DMS53 treated with DMSO at 0.1 percent for 48 hours (cell line): ENCODE data around the gene HOXC4.
"Not testable (repeated sequence)": the region's sequence is repeated elsewhere in the genome, so short reads cannot be mapped to it uniquely, and the experiment has no call there.

ENCODE experiments used
- DNase-seq: peaks from one replicate; lab custom pipeline; 2025; ENCODE audit not compliant: unreplicated experiment; lab: John Stamatoyannopoulos, UW

HOXC4 gene

GRCh38 chr12:54053003-54053750 is 458 bp upstream of the HOXC4 start:
- no peak for DNase-seq

GRCh38 chr12:54054742-54055194 is 1.1 kb downstream of the HOXC4 start:
- no peak for DNase-seq

GRCh38 chr12:54055552-54055951 is 1.9 kb downstream of the HOXC4 start:
- DNase-seq = no peak

DNA sequence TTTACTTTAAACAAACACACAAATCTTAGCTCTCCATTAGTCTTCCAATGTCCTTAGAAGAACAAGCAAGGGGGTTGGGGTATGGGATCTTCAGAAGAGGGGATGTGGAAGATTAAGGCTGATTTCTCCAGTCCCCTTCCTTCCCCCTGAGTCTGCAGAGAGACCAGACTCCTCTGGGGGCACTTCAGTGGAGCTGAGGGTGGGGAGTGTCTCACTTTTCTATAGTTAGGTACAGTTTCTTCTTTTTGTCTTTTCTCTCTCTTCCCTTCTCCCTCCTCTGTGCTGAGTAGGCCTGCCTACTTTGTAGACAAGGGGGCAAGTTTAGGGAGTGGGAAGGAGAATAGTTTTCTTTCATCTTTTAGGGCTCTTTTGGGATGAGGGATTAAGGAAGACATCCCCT is 2.5 kb downstream of the HOXC4 start:
- DNase-seq = no peak

DNA sequence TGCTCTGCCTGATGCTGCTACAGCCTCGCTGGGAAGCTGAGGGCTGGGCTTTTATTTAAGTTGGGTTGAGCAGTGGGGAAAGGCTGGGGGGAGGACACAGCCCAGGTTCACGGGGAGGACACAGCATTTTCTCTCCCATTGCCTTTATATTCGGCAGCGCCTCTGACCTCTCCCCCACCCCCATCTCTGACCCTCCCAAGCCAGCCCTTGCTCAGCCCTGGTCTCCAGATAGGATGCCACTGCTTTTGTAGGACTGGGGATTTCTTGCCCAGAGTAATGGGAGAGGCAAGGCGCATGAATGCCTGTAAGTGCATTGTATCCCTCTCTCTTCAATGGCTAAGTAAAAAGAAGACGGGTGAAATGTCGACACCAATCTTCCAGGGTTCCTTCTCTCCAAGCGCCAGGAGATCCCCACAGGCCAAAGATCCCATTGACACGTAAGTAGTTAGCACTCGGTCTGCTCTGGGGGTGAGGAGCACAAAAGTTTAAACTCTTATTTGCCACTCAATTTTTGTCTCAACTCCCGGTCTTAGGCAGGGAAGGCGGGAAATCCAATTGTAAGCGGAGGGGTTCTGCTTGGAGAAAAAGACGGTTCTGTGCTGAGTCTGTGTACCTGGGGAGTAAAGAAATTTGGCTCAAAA is 4.6 kb downstream of the HOXC4 start:
- no peak for DNase-seq

- DNase-seq = no peak
These were observed 6.0 kb downstream of the HOXC4 start for GRCh38 chr12:54059668-54060067.

GRCh38 chr12:54060174-54060974 is 6.7 kb downstream of the HOXC4 start:
- DNase-seq = no peak

DNA sequence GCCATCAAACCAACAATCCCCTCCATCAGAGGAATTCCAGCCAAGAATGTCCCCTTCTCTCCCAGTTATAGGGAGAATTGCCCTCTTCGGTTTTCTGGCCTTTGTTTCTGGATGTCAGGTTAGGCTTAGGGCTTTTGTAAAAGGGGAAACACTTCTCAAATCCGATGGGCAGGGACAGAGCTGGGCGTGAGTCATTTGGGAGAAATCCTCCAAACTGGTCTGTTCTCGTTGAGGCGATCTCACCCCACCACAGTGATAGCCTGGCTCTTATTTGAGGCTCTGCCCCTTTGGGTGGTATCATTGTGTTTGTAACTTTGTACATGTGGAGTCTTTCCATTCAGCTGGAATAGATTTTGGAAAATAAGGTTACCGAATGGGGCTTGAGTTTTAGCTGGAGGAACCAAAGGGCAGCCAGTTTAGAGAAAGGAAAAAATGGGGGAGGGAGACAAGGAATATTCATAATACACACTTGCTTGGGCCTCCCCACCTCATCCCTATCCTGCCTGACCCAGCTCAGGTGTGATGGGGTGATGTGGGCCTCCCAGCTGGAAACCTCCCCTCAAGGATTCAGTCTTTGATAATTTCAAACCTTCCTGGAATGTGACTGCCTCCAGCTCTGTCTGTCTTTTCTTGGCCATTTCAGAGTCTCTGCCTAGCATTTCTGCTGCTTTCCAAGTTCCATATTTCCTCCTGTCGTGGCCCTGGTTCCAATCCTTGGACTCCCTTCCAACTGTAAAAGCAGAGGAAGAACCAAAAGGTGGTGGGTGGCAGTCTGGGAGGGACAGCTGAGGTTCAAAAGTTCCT is 7.5 kb downstream of the HOXC4 start:
- no peak for DNase-seq

- no peak for DNase-seq
These were observed 12.0 kb downstream of the HOXC4 start for GRCh38 chr12:54065677-54066076.

DNA sequence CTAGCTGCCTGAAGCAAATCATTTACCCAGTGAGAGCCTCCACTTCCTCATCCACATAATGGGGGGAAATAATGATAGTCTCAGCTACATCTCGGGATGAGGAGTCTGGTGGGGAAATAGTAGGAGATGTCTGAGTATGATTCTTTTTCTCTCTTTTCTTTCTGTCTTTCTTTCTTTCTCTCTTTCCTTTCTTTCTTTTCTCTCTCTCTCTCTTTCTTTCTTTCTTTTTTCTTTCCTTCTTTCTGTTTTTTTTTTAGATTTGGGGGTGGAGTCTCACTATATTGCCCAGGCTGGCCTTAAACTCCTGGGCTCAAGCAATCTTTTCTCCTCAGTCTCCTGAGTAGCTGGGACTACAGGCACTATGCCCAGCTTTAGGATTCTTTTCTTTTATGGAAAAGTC is 12.8 kb downstream of the HOXC4 start:
- no peak for DNase-seq

- DNase-seq = no peak
These were observed 14.9 kb downstream of the HOXC4 start for GRCh38 chr12:54068418-54069070.

GRCh38 chr12:54071942-54072341 is 18.3 kb downstream of the HOXC4 start:
- DNase-seq = no peak

DNA sequence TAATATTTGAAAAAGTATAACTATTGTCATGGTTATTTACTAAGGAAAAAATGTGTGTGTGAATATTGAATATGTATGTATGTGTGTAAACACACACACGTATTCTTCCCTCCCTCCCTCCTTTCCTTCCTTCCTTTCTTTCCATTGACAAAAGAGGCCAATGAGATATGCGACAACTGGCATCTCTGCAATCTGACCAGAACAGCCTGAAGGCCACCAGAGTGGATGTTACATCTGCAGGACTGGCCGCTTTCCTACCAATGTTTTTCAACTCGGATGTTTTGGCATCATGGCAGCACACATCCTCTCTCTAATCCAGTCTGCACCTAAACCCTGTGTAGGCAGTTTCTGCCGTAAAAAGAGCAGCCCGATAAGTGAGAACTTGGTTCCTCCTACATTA is 20.7 kb downstream of the HOXC4 start:
- DNase-seq = no peak

GRCh38 chr12:54075409-54075808 is 21.8 kb downstream of the HOXC4 start:
- no peak for DNase-seq

DNA sequence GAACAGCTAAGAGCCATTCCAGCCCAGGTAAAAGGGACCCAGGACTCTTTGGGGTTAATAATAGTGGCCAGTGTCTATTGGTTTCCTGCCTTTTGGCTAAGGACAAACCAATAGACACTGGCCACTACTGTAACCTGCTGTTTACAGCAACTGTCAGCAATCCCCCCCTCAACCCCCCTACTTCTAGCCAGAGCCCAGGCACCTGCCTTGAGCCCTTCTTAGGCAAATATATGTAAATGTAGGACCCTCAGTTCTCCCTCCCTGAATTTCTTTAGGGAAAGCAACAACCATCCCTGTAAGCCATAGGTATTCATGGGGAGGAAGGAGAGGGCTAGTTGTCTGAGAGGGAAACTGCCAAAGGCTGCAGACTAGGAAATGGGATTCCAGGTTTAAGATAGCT is 22.3 kb downstream of the HOXC4 start:
- DNase-seq = no peak

GRCh38 chr12:54077843-54078242 is 24.2 kb downstream of the HOXC4 start:
- DNase-seq = not testable (repeated sequence)

- DNase-seq = not testable (repeated sequence)
These were observed 25.5 kb downstream of the HOXC4 start for GRCh38 chr12:54079115-54079514.

DNA sequence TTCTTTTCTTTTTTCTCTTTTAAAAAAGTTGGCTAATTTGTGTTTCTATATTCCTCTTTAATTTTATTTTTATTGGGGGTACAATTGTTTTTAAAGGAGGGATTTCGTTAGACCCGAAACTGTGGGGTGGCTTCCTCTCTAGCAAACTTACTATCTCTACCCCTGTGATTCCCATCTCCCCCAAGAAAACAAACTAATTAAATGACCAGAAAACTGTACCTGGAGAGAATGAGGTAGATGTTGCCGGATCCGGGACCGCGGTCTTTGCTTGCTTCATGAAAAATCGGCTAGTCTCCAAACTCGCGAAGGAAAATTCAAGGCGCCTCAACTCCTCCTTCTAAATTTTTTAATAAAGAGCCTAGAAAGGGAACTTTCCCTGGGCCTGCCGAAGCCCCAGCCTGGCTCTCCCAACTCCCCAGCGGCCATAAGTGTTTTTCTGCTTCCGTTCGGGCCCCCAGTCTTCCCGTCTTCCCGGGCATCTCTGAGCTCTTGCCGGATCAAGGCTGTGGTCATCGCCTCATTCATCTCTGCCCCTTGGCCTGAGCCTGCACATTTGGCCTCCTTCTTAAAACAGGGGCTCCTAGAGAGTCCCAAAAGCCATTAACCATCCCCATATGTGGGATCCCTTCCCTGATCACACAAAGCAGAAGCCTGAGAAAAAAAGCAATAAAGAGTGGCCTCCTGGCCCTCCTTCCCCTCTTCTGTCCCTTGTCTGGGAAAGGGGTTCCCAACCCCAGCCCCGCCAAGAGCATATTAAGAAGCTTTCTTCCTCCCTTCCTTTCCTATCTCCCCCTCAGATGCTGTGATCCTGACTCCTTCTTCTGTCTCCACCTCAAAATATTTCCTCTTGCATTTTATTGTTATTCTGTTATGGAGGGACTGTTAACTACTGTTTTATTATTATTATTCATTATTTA is 26.6 kb downstream of the HOXC4 start:
- DNase-seq = not testable (repeated sequence)

DNA sequence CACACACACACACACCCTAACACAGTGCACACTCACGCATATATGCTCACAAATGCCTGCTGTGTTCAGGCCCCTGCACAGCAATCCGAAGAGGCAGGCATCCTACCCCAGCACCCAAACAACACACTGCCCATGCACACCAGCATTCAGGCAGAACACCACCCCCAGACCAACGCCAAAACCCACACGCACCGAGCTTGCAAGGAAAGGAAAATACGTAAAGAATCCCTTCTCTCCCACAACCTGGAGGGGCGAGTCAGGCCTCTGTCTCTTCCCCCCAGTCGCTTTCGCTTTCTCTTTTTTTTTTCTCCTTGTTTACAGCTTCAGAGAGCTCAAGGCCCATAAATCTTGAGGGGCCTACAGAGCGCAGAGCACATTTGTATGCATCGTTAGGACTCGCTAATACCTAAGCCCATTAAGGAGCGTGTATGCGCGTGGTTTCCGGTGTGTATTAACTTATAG is 27.4 kb downstream of the HOXC4 start:
- not testable (repeated sequence) for DNase-seq
